ENCODE results near the gene CATSPERZ.

- TF ChIP-seq RAD21 (CRISPR knock-in tag; IDR thresholded peaks at IDR 0.05) (no peak), ZNF512 (CRISPR knock-in tag; IDR thresholded peaks at IDR 0.05) (no peak), MIXL1 (CRISPR knock-in tag; IDR thresholded peaks at IDR 0.05) (no peak), USF2 (IDR thresholded peaks at IDR 0.05; ENCODE audit: low read depth, low read length) (no peak), USF2 (CRISPR knock-in tag; IDR thresholded peaks at IDR 0.05; ENCODE audit: borderline replicate concordance) (no peak), POLR2A (IDR thresholded peaks at IDR 0.05; ENCODE audit: insufficient read depth in 1 of 2, low read depth in 2 of 2, low read length in 2 of 2) (peak in 1 of 2 experiments; percentile 20; a peak in 2 of 4 replicates), ZNF367 (CRISPR knock-in tag; IDR thresholded peaks at IDR 0.05; ENCODE audit: borderline replicate concordance) (no peak), CTCF (CRISPR knock-in tag; IDR thresholded peaks at IDR 0.05) (no peak), KDM5A (IDR thresholded peaks at IDR 0.05; ENCODE audit: borderline replicate concordance, low read length) (no peak)
These were observed 5.0 kb downstream of the CATSPERZ start, which contains the start of gene ESRRA for GRCh38 chr11:64305075-64305690.

Data from HepG2 (cell line).